ENCODE measurements around the gene KCNN3.

Gene KCNN3

DNA sequence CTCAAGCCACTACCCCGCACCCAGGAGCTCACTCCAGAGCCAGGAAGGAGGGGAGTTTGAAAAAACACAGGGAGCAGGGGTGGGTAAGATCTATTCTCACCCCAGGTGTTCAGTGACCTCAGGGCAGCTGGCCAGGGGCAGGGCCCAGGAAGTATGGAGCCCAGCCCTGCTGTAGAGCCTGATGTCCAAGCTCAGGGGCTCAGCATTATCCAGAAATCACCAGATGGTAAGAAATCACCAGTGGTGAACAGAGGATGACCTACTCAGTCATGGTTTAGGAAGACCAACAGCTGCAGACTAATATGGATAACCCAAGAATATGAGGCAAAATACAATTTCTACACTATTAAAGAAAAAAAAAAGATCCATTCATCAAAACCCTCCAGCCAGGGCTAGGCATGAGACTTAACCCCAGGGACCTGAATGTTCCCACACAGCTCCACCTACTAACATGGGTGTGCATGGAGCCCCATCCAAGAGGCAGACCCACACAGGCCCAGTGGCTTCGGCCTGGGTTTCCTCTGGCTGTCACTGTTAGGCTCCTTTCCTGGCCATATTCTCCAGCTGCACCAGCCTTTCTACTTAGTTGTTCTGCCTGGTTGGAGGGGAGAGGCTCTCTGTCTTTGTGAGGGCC lies 67.6 kb downstream of the KCNN3 start:
- TF ChIP-seq GATA1 (IDR thresholded peaks at IDR 0.05; ENCODE audit: low read depth, low read length) (no peak), POLR2A (IDR thresholded peaks at IDR 0.05; ENCODE audit: low read length) (no peak)
- no peak for DNase-seq

DNA sequence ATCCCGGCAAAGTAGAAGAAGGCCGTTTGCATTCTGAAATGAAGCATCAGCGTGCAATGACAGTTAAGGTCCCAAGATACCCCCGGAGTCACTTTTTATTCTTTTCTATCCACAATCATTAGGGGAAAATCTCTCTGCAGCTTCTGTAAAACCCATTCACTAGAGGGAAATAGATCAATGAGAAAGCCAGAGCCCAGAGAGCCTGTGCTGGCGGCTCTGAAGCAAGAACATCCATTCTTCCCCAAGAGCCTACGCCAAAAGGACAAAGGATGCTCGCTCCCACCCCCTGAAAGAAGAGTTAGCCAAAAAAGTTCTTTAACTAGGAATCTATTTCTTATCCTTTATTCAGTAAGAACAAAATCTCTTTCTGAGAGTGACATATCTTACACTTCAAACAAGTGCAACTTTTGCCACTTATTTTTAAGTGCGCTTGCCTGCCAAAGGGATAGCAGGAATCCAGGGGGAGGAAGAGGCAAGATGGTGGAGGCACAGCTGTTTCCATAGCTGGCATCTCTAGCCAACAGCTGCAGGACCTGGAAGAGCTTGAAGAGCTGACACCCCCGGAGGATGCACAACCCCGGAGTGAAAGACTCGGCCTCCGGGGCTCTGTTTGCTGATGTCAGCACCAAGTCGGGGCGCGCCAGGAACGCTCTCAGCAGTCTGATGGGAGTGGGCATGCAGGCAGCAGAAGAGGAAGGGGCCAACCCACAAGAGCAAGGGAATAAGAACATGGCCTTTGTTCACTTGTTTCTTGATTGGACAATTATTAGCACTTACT lies 68.7 kb downstream of the KCNN3 start:
- TF ChIP-seq GATA1 (IDR thresholded peaks at IDR 0.05; ENCODE audit: low read depth, low read length) (no peak), POLR2A (IDR thresholded peaks at IDR 0.05; ENCODE audit: low read length) (no peak)
- DNase-seq: no peak

GRCh38 chr1:154799188-154799587 lies 70.9 kb downstream of the KCNN3 start:
- no peak for DNase-seq
- no peak for TF ChIP-seq POLR2A (IDR thresholded peaks at IDR 0.05; ENCODE audit: low read length)
- no peak for TF ChIP-seq GATA1 (IDR thresholded peaks at IDR 0.05; ENCODE audit: low read depth, low read length)

DNA sequence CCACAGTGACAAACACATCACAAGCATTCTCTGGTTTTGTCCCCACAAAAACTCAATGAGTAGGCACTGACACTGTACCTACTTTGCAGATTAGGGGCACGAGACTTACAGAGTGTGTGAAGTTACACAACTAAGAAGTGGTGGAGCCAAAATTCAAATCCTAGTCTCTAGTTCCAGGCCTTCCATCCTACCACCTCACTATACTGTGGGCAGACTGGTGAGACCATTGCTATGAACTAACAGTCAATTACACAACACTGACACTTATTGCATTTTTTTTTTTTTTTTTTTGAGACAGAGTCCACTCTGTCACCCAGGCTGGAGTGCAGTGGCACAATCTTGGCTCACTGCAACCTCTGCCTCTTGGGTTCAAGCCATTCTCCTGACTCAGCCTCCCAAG lies 71.4 kb downstream of the KCNN3 start:
- no peak for DNase-seq
- TF ChIP-seq POLR2A (IDR thresholded peaks at IDR 0.05; ENCODE audit: low read length) (no peak), GATA1 (IDR thresholded peaks at IDR 0.05; ENCODE audit: low read depth, low read length) (no peak)

DNA sequence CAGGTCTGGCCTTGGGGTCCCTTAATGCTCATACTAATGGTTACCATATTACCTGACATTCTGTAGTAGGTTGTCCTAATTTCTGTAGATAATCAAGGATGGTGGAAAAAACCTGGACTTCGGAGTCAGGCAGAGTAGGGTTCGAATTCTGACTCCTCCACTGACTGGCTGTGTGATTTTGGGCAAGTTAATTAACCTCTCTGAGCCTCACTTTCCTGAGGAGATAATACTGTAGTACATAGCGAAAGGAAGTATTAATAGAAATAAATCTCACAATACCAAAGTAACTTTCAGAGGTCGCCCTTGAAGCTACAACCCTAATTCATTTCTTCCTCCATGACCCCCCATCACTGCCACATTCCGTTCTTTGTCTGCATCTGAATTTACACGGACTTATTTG lies 72.9 kb downstream of the KCNN3 start:
- DNase-seq: no peak
- TF ChIP-seq GATA1 (IDR thresholded peaks at IDR 0.05; ENCODE audit: low read depth, low read length) (no peak), POLR2A (IDR thresholded peaks at IDR 0.05; ENCODE audit: low read length) (no peak)

DNA sequence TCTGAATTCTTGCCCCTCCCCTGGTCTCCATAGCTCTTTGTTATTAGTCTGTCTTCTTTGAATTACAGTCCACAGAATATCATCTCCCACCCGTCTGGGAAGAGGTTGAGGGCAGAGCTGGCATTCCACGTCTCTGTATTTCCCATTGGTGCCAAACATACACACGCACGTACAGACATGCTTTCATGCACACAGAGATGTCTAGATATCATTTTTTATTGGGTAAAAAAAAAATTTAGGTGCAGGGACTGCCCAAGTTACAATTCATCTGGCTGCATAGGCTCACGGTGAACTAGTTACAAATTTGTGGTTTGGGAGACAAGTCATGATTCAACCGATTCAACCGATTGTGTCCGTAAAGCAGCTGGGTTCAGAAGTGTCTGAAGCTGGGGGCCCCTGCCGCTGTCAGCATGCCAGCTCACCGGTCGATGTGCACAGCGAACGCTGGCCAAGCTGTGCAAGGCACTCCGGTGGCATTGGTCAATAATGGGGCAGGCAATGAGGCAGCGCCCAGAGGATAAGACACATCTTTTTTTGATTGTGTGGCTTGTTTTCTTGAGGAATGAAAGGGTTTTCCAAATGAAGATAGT lies 73.7 kb downstream of the KCNN3 start:
- TF ChIP-seq POLR2A (IDR thresholded peaks at IDR 0.05; ENCODE audit: low read length) (no peak), GATA1 (IDR thresholded peaks at IDR 0.05; ENCODE audit: low read depth, low read length) (no peak)
- no peak for DNase-seq

GRCh38 chr1:154794608-154795007 lies 75.5 kb downstream of the KCNN3 start:
- TF ChIP-seq POLR2A (IDR thresholded peaks at IDR 0.05; ENCODE audit: low read length) (no peak), GATA1 (IDR thresholded peaks at IDR 0.05; ENCODE audit: low read depth, low read length) (no peak)
- DNase-seq: no peak

DNA sequence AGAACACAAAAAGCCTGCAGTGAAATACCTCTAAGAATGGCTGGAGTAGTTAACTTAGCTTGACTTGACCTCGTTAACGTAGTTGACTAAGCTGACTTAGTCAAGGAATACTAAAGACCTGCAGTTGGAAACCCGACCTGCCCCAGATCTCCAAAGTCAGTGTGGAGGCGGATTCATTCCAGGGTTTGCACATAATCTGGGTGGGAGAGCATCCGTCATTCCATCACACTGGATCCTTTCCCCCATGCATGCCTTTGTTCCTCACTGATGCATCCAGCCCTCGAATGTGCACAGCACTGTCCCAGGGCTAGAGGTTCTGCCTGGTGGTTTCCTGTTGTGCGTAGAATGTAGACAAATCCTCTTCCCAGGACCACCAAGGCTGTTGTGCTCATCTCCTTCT lies 76.4 kb downstream of the KCNN3 start:
- no peak for DNase-seq
- TF ChIP-seq GATA1 (IDR thresholded peaks at IDR 0.05; ENCODE audit: low read depth, low read length) (no peak), POLR2A (IDR thresholded peaks at IDR 0.05; ENCODE audit: low read length) (no peak)

GRCh38 chr1:154792899-154793298 lies 77.2 kb downstream of the KCNN3 start:
- TF ChIP-seq GATA1 (IDR thresholded peaks at IDR 0.05; ENCODE audit: low read depth, low read length) (no peak), POLR2A (IDR thresholded peaks at IDR 0.05; ENCODE audit: low read length) (no peak)
- DNase-seq: no peak

GRCh38 chr1:154791292-154792166 lies 78.6 kb downstream of the KCNN3 start:
- TF ChIP-seq GATA1 (IDR thresholded peaks at IDR 0.05; ENCODE audit: low read depth, low read length): no peak
- TF ChIP-seq POLR2A (IDR thresholded peaks at IDR 0.05; ENCODE audit: low read length): no peak
- peak in 1 of 2 experiments; percentile 49 for DNase-seq

DNA sequence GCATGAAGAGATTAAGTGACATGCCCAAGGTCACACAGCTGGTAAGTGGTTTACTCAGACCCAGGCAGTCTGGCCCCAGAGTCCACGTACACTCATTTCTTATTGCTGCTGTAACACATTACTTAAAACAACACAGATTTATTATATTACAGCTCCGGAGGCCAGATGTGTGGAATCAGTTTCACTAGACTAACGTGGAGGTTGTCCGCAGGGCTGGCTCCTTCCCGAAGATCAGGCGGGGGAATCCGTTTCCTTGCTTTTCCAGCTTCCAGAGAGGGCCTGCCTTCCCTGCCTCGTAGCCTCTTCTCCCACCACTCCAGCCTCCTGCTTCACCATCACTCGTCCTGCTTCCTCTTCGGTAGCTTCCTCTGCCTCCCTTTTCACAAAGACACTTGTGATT lies 81.2 kb downstream of the KCNN3 start:
- no peak for TF ChIP-seq GATA1 (IDR thresholded peaks at IDR 0.05; ENCODE audit: low read depth, low read length)
- TF ChIP-seq POLR2A (IDR thresholded peaks at IDR 0.05; ENCODE audit: low read length): no peak
- no peak for DNase-seq

DNA sequence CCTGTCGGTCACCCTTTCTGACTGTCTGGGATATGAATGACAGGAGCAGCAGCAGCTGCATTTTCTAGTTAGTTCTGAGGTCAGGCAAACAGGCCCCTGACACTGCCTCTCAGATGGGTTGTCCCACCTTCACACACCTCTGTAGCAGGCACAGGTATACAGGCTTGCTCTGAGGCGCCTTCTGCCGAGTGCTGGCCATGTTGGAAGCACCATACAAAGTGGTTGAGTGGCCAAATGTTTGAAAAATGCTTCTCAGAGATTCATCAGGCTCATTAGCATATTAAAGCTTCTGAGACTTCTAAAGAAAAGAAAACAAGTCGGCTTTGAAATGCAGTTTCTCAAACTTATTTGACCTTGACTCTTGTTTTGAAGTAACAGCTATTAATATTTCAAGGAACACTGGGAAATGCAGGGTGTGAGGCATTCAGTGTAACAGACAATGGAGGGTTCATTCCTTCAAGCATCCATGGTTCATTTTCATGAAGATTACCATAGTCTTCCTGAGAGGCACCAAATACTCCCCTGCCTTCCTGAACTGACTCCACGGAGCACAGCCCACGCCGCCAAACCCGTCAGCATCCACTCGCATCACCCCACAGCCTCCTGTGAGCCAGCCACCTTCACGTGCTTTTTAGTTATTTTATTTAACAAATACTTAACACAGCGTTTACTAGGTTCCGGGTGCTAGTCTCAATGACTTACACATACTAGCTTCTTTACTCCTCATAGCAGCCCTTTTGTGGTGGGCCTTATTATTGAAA lies 81.8 kb downstream of the KCNN3 start:
- no peak for TF ChIP-seq GATA1 (IDR thresholded peaks at IDR 0.05; ENCODE audit: low read depth, low read length)
- no peak for TF ChIP-seq POLR2A (IDR thresholded peaks at IDR 0.05; ENCODE audit: low read length)
- no peak for DNase-seq
